Adrenal gland (tissue), 12 donors: ENCODE measurements around the gene SEMA6C. TPM values are rescaled to one million over a fixed set of nuclear protein-coding genes. Genes with fewer than 3 reads are reported as not detected.

Source experiments
- DNase-seq, 7 donors: peaks; one replicate each; pipeline ENCODE4 v3.0.0-alpha.2; 2019 to 2020
- H3K27ac ChIP-seq, 5 donors: fragments of 200-600 bp; sonication (generic) in 4 of 5; 1 replicate in 3 of 5; 2 replicates in 2 of 5; pipeline versions ENCODE4 v1.5.1 to v1.8.0; 2016 to 2020; ENCODE audit warnings: mild to moderate bottlenecking in 1 of 5
- H3K27me3 ChIP-seq: fragments of 200-600 bp; 2 replicates; pipeline ENCODE4 v1.8.0; 2021
- H3K36me3 ChIP-seq, 2 donors: fragments of 200-600 bp; replicated peaks in 1 of 2; 1 replicate in 1 of 2; 2 replicates in 1 of 2; pipeline versions ENCODE4 v1.5.1 to v1.8.0; 2018 to 2022
- H3K4me1 ChIP-seq, 2 donors: fragments of 200-600 bp; replicated peaks in 1 of 2; 1 replicate in 1 of 2; 2 replicates in 1 of 2; pipeline versions ENCODE4 v1.5.1 to v1.8.0; 2018 to 2021
- H3K4me3 ChIP-seq, 4 donors: fragments of 200-600 bp; sonication (generic) in 3 of 4; one replicate each; pipeline ENCODE4 v1.5.1; 2016 to 2018
- H3K9me3 ChIP-seq, 3 donors: fragments of 200-600 bp; sonication (generic) in 1 of 3; replicated peaks in 1 of 3; 1 replicate in 2 of 3; 2 replicates in 1 of 3; pipeline versions ENCODE4 v1.5.1 to v1.8.0; 2016 to 2021
- POLR2A ChIP-seq, 2 donors: fragments of 450-650 bp; IDR thresholded peaks; one replicate each; pipeline ENCODE4 v1.6.1; 2017; ENCODE audit warnings: antibody characterized with exemption in 2 of 2, mild to moderate bottlenecking in 2 of 2, moderate library complexity in 1 of 2
- WGBS, 4 donors: extraction: QIAGEN DNeasy Blood & Tissue Kit in 2 of 4; methylation state at CpG; one replicate each; pipeline versions ENCODE4 v1.1.5 to v1.1.7; 2013 to 2017; 5-methylcytosine and 5-hydroxymethylcytosine counted together
- intact Hi-C, 2 donors: fragments of 100-400 bp; cut with DNase I; formaldehyde crosslinking; loops; one replicate each; pipeline versions ENCODE4 v1.14.1 to v1.15.0; 2022 to 2023
- polyA plus RNA-seq, 3 donors: library from polyadenylated mRNA; stranded (reverse); fragments of 200-250 nt in 2 of 3; fragments of 350-450 nt in 1 of 3; fragmentation: Illumina TruSeq in 1 of 3; extraction: RNeasy Lipid Tissue Mini Kit (QIAGEN cat#74804) in 1 of 3; gene quantifications; one replicate each; pipeline ENCODE4 v1.2.3, GENCODE V29; 2013 to 2014
- total RNA-seq, 9 donors: library from RNA; depleted of rRNA in 4 of 9; stranded (reverse); fragments of >200 nt in 4 of 9; fragments of 120-200 nt in 1 of 9; fragmentation: NEBNext Ultra II Directional in 1 of 9; extraction: Animal tissue kit (Norgen Biotek cat#: 25700) in 1 of 9; gene quantifications; one replicate each; pipeline versions ENCODE4 v1.1.0 to v1.2.4, GENCODE V29; 2013 to 2023
- TF ChIP-seq, protein P1 (sequence below), 6 experiments: fragments of 450-650 bp in 4 of 6; fragments of 200-600 bp in 2 of 6; sonication (generic) in 1 of 6; IDR thresholded peaks; 1 replicate in 5 of 6; 2 replicates in 1 of 6; pipeline versions ENCODE4 v1.5.1 to v1.8.0; 2016 to 2021; ENCODE audit warnings: antibody characterized with exemption in 6 of 6, mild to moderate bottlenecking in 2 of 6, moderate library complexity in 1 of 6
- donor health status: healthy with polysubstance abuse.
- donor health status: Bipolar disorder and iron deficiency.
- donor health status: DM: yes; HTN: yes; CAD: no.
- donor health status: DM: no; HTN: no; CAD: no.
- donor health status: DM: no; HTN: no; CAD: no.
- donor health status: DM: yes; HTN: yes; CAD: no.

The SEMA6C gene
- total and polyA plus RNA-seq, 12 donors = 0.66 to 40.5 (median 3.8) TPM

DNA sequence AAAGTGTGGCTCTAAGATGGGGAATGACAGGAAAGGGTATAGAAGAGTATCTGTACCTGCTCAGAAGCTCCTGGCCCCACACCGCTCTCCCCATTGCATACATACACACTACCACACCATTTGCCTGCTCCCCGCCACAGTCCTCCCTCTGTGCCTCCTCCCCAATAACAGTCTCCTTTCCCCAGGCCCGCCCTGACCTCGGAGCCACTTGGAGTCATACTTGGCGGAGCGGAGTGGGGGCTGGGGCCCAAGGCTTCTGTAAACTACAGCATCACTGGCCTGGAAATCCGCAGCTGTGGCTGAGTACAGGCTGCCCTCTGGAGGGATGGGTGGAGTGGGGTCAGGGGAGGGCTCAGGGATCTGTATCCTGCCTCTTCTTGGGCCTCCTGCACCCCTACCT is 8.6 kb downstream of the SEMA6C start:
- WGBS, 4 donors = 94 to 95% (median 95%) methylated on average over 7 of the region's 7 CpGs
- Histone ChIP-seq H3K27me3 (no peaks in the 10 kb centered on the region), H3K9me3 (no peaks in the 10 kb centered on the region), H3K4me1 (peaks cover 2 to 4% of the 10 kb centered on the region in 2 donors), H3K36me3 (no peaks in the 10 kb centered on the region), H3K4me3 (no peak overlapping the region), H3K27ac (no peak overlapping the region)
- TF ChIP-seq, protein P1, sequence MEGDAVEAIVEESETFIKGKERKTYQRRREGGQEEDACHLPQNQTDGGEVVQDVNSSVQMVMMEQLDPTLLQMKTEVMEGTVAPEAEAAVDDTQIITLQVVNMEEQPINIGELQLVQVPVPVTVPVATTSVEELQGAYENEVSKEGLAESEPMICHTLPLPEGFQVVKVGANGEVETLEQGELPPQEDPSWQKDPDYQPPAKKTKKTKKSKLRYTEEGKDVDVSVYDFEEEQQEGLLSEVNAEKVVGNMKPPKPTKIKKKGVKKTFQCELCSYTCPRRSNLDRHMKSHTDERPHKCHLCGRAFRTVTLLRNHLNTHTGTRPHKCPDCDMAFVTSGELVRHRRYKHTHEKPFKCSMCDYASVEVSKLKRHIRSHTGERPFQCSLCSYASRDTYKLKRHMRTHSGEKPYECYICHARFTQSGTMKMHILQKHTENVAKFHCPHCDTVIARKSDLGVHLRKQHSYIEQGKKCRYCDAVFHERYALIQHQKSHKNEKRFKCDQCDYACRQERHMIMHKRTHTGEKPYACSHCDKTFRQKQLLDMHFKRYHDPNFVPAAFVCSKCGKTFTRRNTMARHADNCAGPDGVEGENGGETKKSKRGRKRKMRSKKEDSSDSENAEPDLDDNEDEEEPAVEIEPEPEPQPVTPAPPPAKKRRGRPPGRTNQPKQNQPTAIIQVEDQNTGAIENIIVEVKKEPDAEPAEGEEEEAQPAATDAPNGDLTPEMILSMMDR (IDR thresholded peaks at IDR 0.05) = no peak
- TF ChIP-seq POLR2A (IDR thresholded peaks at IDR 0.05) = no peak
- intact Hi-C loops = no loop called here
- peak in 1 of 7 donors; percentile 27 for DNase-seq

DNA sequence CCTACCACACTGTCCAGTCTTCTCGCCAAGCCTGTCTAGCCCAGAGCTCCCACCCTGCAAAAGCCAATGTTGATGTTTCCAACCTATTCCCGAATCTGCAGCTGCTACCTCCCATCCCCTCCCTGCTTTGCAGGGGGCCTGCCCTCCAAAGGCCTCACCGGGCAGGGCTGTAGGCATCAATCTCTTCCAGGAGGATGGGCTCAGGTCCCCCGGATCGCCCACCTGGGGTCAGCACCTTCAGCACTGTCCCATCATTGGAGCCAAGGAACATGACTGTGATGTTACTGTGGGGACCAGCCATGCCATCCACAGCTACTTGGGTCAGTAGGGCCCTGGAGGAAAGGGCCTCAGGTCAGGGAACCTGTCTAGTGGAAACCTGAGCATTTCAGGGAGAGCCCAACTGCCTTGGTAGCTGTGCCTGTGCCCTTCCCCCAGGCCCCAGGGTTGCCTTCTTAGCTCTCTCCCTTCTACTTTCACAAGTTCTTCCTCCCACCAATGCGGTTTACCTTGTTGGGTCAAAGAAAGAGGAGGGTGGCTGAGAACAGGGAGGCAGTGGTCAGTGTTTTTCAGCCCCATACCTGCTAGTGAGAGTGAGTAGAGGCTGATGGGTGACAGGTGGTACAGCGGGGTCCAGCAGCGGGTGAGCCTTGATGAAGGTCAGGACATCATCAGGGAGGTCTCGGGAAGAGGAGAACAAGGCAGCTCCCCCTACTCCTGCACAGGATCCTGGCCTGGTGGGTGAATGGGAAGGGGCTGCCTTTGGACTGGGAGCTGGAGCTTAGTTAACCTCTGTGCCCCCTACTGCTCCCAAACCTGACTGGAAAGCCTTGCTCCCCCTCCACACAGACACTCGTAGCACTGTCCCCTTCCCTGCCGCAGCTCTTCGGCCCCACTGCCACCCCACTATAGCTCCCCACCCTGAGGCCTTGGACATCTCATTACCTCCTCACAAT is 10.7 kb downstream of the SEMA6C start:
- peak in 1 of 7 donors; percentile 24 for DNase-seq
- Histone ChIP-seq H3K36me3 (no peaks in the 10 kb centered on the region), H3K9me3 (no peaks in the 10 kb centered on the region), H3K27ac (no peak overlapping the region), H3K27me3 (no peaks in the 10 kb centered on the region), H3K4me1 (peaks cover 7 to 9% of the 10 kb centered on the region in 2 donors), H3K4me3 (no peak overlapping the region)
- intact Hi-C loops = no loop called here
- 88 to 95% (median 94%) methylated on average over 11 to 12 of the region's 12 CpGs for WGBS, 4 donors
- no peak for TF ChIP-seq POLR2A (IDR thresholded peaks at IDR 0.05)
- TF ChIP-seq, protein P1 (IDR thresholded peaks at IDR 0.05) = no peak

DNA sequence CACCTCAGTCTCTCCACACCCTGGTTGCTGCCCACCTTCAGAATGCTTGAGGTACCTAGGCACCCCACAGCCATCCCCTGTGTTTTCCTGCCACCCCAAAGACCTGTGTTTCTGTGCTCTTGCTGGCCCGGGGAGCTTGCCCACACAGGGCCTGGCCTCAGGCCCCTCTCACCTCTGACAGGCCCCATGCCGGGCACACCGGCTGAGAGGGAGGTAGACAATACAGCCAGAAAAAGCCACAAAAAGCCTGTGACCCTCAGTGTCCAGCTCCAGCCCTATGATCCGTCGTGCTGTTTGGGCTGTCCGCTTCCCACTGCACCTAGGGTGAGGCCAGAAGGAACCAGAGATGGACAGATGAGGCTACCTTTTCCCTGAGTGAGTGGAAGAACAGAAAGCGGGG is 11.4 kb downstream of the SEMA6C start:
- intact Hi-C loops = no loop called here
- Histone ChIP-seq H3K4me3 (no peak overlapping the region), H3K27ac (no peak overlapping the region), H3K36me3 (no peaks in the 10 kb centered on the region), H3K27me3 (no peaks in the 10 kb centered on the region), H3K9me3 (no peaks in the 10 kb centered on the region), H3K4me1 (peaks cover 7 to 11% of the 10 kb centered on the region in 2 donors)
- 91 to 98% (median 95%) methylated on average over 6 to 7 of the region's 7 CpGs for WGBS, 4 donors
- no peak for TF ChIP-seq POLR2A (IDR thresholded peaks at IDR 0.05)
- TF ChIP-seq, protein P1 (IDR thresholded peaks at IDR 0.05) = no peak
- DNase-seq = peak in 1 of 7 donors; percentile 14

DNA sequence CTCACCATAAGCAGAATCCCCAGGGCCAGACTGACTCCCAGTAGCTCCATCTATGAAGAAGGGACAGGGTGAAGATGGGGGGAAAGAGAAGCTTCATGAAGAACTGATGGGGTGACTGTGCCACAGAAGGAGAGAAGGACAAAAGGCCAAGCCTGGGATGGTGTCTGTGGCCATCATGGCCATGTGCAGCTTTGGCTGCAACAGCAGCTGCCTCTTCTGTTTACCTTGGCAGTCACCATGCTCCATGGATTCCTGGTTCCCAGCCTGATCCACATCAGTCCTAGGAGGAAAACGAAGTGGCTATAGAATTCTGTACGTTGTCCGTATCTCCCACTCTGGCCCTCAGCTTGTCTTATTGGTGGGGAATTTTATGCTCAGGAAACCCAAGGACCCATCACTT is 12.0 kb downstream of the SEMA6C start:
- WGBS, 4 donors = 83 to 95% (median 88%) methylated on average over 3 of the region's 3 CpGs
- Histone ChIP-seq H3K4me3 (no peak overlapping the region), H3K36me3 (no peaks in the 10 kb centered on the region), H3K27ac (no peak overlapping the region), H3K4me1 (peaks cover 7 to 11% of the 10 kb centered on the region in 2 donors), H3K9me3 (no peaks in the 10 kb centered on the region), H3K27me3 (no peaks in the 10 kb centered on the region)
- intact Hi-C loops = no loop called here
- peak in 1 of 7 donors; percentile 45 for DNase-seq
- TF ChIP-seq, protein P1 (IDR thresholded peaks at IDR 0.05) = no peak
- TF ChIP-seq POLR2A (IDR thresholded peaks at IDR 0.05) = no peak
